Endometrial microvascular endothelial cells (primary cell): Measurements from ENCODE around the gene TMC8. TPM values are rescaled to one million over a fixed set of nuclear protein-coding genes. Genes with fewer than 3 reads are reported as not detected.

Source experiments
- in situ Hi-C: cut with HindIII; loops from 2 replicates; pipeline ENCODE4 v1.10.0; 2017; ENCODE audit warnings: low sequenced_read_pairs, low pct_unique_long_range_greater_than_20kb; ENCODE audit errors: inconsistent ontology term
- total RNA-seq: library from RNA; depleted of rRNA; stranded (reverse); fragments of >200 nt; gene quantifications from one replicate; pipeline ENCODE4 v1.2.3, GENCODE V29; 2015; ENCODE audit errors: inconsistent ontology term

Gene TMC8
- total RNA-seq, 1 donor from 2014 or later = not detected

GRCh38 chr17:78121801-78122215, 8.8 kb upstream of the TMC8 start:
- in situ Hi-C loops = no loop called here

GRCh38 chr17:78122216-78122930, 8.2 kb upstream of the TMC8 start:
- in situ Hi-C loops = no loop called here

GRCh38 chr17:78122931-78123249, 7.7 kb upstream of the TMC8 start:
- in situ Hi-C loops = no loop called here

GRCh38 chr17:78123258-78123929, 7.2 kb upstream of the TMC8 start:
- in situ Hi-C loops = no loop called here

GRCh38 chr17:78124081-78124835, 6.3 kb upstream of the TMC8 start:
- in situ Hi-C loops = no loop called here

- in situ Hi-C loops = no loop called here
Observed at GRCh38 chr17:78124836-78125137, 5.8 kb upstream of the TMC8 start.

- in situ Hi-C loops = no loop called here
Observed at GRCh38 chr17:78125138-78125913, 5.2 kb upstream of the TMC8 start.

GRCh38 chr17:78125976-78126894, 4.3 kb upstream of the TMC8 start:
- in situ Hi-C loops = no loop called here

GRCh38 chr17:78126895-78127238, 3.7 kb upstream of the TMC8 start:
- in situ Hi-C loops = no loop called here

- in situ Hi-C loops = no loop called here
Observed at GRCh38 chr17:78127239-78127887, 3.2 kb upstream of the TMC8 start.

- in situ Hi-C loops = no loop called here
Observed at GRCh38 chr17:78127888-78128550, 2.6 kb upstream of the TMC8 start.

GRCh38 chr17:78128551-78129350, 1.8 kb upstream of the TMC8 start, which contains the start of gene TMC6:
TMC6 (minus strand) TSS chr17:78128755; CDS start chr17:78126832, 1,923 bp downstream.
- in situ Hi-C loops = no loop called here

- in situ Hi-C loops = no loop called here
Observed at GRCh38 chr17:78129351-78130089, 1.1 kb upstream of the TMC8 start.

- in situ Hi-C loops = no loop called here
Observed at GRCh38 chr17:78130090-78130436, 508 bp upstream of the TMC8 start.

- in situ Hi-C loops = no loop called here
Observed at GRCh38 chr17:78131172-78132083, 857 bp downstream of the TMC8 start.
